ENCODE results near the gene KRT8.

KRT8 gene

GRCh38 chr12:52912711-52913430 lies 8.0 kb upstream of the KRT8 start:
- H3K4me3 ChIP-seq (ENCODE audit: control insufficient read depth, low read depth, low read length) = no peak overlapping the region
- TF ChIP-seq CTCF (IDR thresholded peaks at IDR 0.05; ENCODE audit: control insufficient read depth, insufficient read depth, low read depth, low read length, missing control alignments) = no peak
- DNase-seq (ENCODE audit: low read depth) = no peak

- no peak overlapping the region for H3K4me3 ChIP-seq (ENCODE audit: control insufficient read depth, low read depth, low read length)
- TF ChIP-seq CTCF (IDR thresholded peaks at IDR 0.05; ENCODE audit: control insufficient read depth, insufficient read depth, low read depth, low read length, missing control alignments) = no peak
- DNase-seq (ENCODE audit: low read depth) = no peak
Measured at GRCh38 chr12:52910248-52910883, 5.5 kb upstream of the KRT8 start.

GRCh38 chr12:52909796-52910195 lies 4.9 kb upstream of the KRT8 start:
- no peak for DNase-seq (ENCODE audit: low read depth)
- no peak for TF ChIP-seq CTCF (IDR thresholded peaks at IDR 0.05; ENCODE audit: control insufficient read depth, insufficient read depth, low read depth, low read length, missing control alignments)
- H3K4me3 ChIP-seq (ENCODE audit: control insufficient read depth, low read depth, low read length) = no peak overlapping the region

GRCh38 chr12:52909331-52909730 lies 4.5 kb upstream of the KRT8 start:
- TF ChIP-seq CTCF (IDR thresholded peaks at IDR 0.05; ENCODE audit: control insufficient read depth, insufficient read depth, low read depth, low read length, missing control alignments) = no peak
- H3K4me3 ChIP-seq (ENCODE audit: control insufficient read depth, low read depth, low read length) = no peak overlapping the region
- no peak for DNase-seq (ENCODE audit: low read depth)

- TF ChIP-seq CTCF (IDR thresholded peaks at IDR 0.05; ENCODE audit: control insufficient read depth, insufficient read depth, low read depth, low read length, missing control alignments) = no peak
- H3K4me3 ChIP-seq (ENCODE audit: control insufficient read depth, low read depth, low read length) = no peak overlapping the region
- DNase-seq (ENCODE audit: low read depth) = no peak
Measured at GRCh38 chr12:52907092-52907810, 2.4 kb upstream of the KRT8 start.

GRCh38 chr12:52906191-52906601 lies 1.3 kb upstream of the KRT8 start:
- H3K4me3 ChIP-seq (ENCODE audit: control insufficient read depth, low read depth, low read length) = no peak overlapping the region
- TF ChIP-seq CTCF (IDR thresholded peaks at IDR 0.05; ENCODE audit: control insufficient read depth, insufficient read depth, low read depth, low read length, missing control alignments) = no peak
- no peak for DNase-seq (ENCODE audit: low read depth)
